GM23338 (cell line): ENCODE measurements around the gene C12orf43.

Source experiments
- CTCF ChIP-seq, 2 experiments: fragments of 200-600 bp in 1 of 2; sonication (generic) in 1 of 2; conservative IDR thresholded peaks; 2 replicates each; pipeline versions ENCODE4 v1.5.1 to v1.6.1; 2016 to 2017; ENCODE audit warnings: antibody characterized with exemption in 2 of 2, low read depth in 2 of 2, mild to moderate bottlenecking in 2 of 2, moderate library complexity in 1 of 2
- EZH2 ChIP-seq: fragments of 200-600 bp; sonication (generic); IDR thresholded peaks from one replicate; pipeline ENCODE4 v1.8.0; 2017; ENCODE audit warnings: antibody characterized with exemption, mild to moderate bottlenecking, low read depth; ENCODE audit not compliant: unreplicated experiment
- JUNB ChIP-seq: IDR thresholded peaks from one replicate; pipeline ENCODE4 v1.6.1; 2016; ENCODE audit warnings: antibody characterized with exemption; ENCODE audit not compliant: unreplicated experiment
- NANOG ChIP-seq: IDR thresholded peaks from 2 replicates; pipeline ENCODE4 v1.6.1; 2016; ENCODE audit warnings: antibody characterized with exemption, borderline replicate concordance
- POLR2AphosphoS5 ChIP-seq: IDR thresholded peaks from 2 replicates; pipeline ENCODE4 v1.6.1; 2016; ENCODE audit warnings: antibody characterized with exemption, low read depth
- REST ChIP-seq: IDR thresholded peaks from one replicate; pipeline ENCODE4 v1.6.1; 2018; ENCODE audit warnings: antibody characterized with exemption; ENCODE audit not compliant: unreplicated experiment
- ZNF331 ChIP-seq: fragments of 250-450 bp; sonication (Bioruptor Pico); IDR thresholded peaks from 2 replicates; pipeline ENCODE4 v1.5.0; 2020; ENCODE audit warnings: low read depth, mild to moderate bottlenecking, moderate library complexity

- no peak for TF ChIP-seq CTCF (conservative IDR thresholded peaks at IDR 0.05; ENCODE audit: low read depth in 2 of 2)
- TF ChIP-seq EZH2: no peak
- TF ChIP-seq POLR2AphosphoS5: no peak
- TF ChIP-seq NANOG: no peak
- no peak for TF ChIP-seq ZNF331 (CRISPR knock-in tag)
- no peak for TF ChIP-seq JUNB
- no peak for TF ChIP-seq REST
Observed at GRCh38 chr12:120955232-120955631, 61.1 kb downstream of the C12orf43 start.
